Measurements from ENCODE around the gene TMPRSS9. TPM values are rescaled to one million over a fixed set of nuclear protein-coding genes. Genes with fewer than 3 reads are reported as not detected.
A peak's percentile ranks its signal among the peaks of the same experiment; 100 is the strongest.

The TMPRSS9 gene
- total and polyA plus RNA-seq, 11 donors, result 0.09 to 0.19 TPM; not detected in 9

- intact Hi-C loops (cut with DNase I), result loop anchor here in 2 of 10 donors (5.0 kb wide), 2 partner anchors 176 to 311 kb away; partner anchors contain the start of genes AP3D1 (in 1 of the 2) and BTBD2 (in 1 of the 2)
Measured at GRCh38 chr19:2328401-2329148, 31.5 kb upstream of the TMPRSS9 start, which contains the start of the genes LSM7 and SPPL2B. Gene LSM7 (minus strand): TSS chr19:2328586. CDS start chr19:2328566, 20 bp downstream. Gene SPPL2B (plus strand): TSS chr19:2328684. CDS start chr19:2328710, 26 bp downstream.

GRCh38 chr19:2329149-2329478 is 31.0 kb upstream of the TMPRSS9 start:
- TF ChIP-seq, protein P1, sequence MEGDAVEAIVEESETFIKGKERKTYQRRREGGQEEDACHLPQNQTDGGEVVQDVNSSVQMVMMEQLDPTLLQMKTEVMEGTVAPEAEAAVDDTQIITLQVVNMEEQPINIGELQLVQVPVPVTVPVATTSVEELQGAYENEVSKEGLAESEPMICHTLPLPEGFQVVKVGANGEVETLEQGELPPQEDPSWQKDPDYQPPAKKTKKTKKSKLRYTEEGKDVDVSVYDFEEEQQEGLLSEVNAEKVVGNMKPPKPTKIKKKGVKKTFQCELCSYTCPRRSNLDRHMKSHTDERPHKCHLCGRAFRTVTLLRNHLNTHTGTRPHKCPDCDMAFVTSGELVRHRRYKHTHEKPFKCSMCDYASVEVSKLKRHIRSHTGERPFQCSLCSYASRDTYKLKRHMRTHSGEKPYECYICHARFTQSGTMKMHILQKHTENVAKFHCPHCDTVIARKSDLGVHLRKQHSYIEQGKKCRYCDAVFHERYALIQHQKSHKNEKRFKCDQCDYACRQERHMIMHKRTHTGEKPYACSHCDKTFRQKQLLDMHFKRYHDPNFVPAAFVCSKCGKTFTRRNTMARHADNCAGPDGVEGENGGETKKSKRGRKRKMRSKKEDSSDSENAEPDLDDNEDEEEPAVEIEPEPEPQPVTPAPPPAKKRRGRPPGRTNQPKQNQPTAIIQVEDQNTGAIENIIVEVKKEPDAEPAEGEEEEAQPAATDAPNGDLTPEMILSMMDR (IDR thresholded peaks at IDR 0.05), result no peak
- peak overlapping the region in 9 of 12 donors; percentile 65 to 90 (median 81) for H3K27ac ChIP-seq
- ATAC-seq (peak in 1 of 4 donors; percentile 4), DNase-seq (no peak)
- peaks cover 5 to 63% (median 46%) of the 10 kb centered on the region in 12 donors for H3K4me1 ChIP-seq
- intact Hi-C loops (cut with DNase I), result loop anchor here in 2 of 10 donors (5.0 kb wide), 2 partner anchors 177 to 312 kb away; partner anchors contain the start of genes AP3D1 (in 1 of the 2) and BTBD2 (in 1 of the 2)
- peak overlapping the region; percentile 73 to 100 (median 98) for H3K4me3 ChIP-seq
- peaks cover 0 to 17% (median 5%) of the 10 kb centered on the region in 9 donors for H3K36me3 ChIP-seq
- H3K27me3 ChIP-seq, result no peaks in the 10 kb centered on the region
- 1 to 3% (median 2%) methylated on average over 8 to 16 of the region's 16 CpGs for WGBS, 4 donors
- no peaks in the 10 kb centered on the region for H3K9me3 ChIP-seq

More at GRCh38 chr19:2328401-2329148, 31.5 kb upstream of the TMPRSS9 start, which contains the start of the genes LSM7 and SPPL2B:
- H3K4me1 ChIP-seq, result peaks cover 5 to 63% (median 45%) of the 10 kb centered on the region in 12 donors
- peak within 1 kb of the TSS in 11 of 12 donors; percentile 56 to 90 (median 81) for H3K27ac ChIP-seq
- 0 to 1% (median 0%) methylated on average over 30 to 89 of the region's 89 CpGs for WGBS, 4 donors
- DNase-seq (peak; percentile 91 to 96 (median 93)), ATAC-seq (peak; percentile 82 to 97 (median 94))
- peaks cover 0 to 22% (median 8%) of the 10 kb centered on the region in 9 donors for H3K36me3 ChIP-seq
- no peaks in the 10 kb centered on the region for H3K27me3 ChIP-seq
- no peaks in the 10 kb centered on the region for H3K9me3 ChIP-seq
- peak within 1 kb of the TSS; percentile 73 to 100 (median 98) for H3K4me3 ChIP-seq
- TF ChIP-seq POLR2A (IDR thresholded peaks at IDR 0.05), result peak in 1 of 2 donors; percentile 89
- TF ChIP-seq, protein P1 (IDR thresholded peaks at IDR 0.05), result no peak

DNA sequence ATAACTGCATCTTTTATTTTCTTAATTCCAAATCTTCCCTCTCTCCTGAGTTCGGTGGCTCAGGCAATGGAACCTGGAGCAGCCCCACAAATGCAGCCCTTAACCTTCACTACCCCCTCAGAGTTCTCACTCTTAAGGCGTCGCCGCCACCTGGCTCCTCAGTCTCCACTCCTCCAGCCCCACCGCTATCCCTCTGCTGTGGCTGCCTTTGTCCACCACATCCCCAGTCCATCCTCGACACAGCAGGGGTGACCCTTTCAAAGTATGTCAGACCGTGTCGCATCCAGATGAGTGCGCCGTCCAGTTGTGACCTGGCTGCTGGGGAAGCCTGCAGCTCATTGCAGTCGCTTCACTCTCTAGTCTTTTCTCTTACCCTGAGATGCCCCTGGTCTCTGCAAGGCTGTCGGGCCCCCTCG is 30.6 kb upstream of the TMPRSS9 start:
- ATAC-seq, result no peak
- 57 to 68% (median 61%) methylated on average over 13 of the region's 13 CpGs for WGBS, 4 donors
- TF ChIP-seq, protein P1 (IDR thresholded peaks at IDR 0.05), result no peak
- TF ChIP-seq POLR2A (IDR thresholded peaks at IDR 0.05), result no peak
- Histone ChIP-seq H3K36me3 (peaks cover 0 to 13% (median under 1%) of the 10 kb centered on the region in 9 donors), H3K27me3 (no peaks in the 10 kb centered on the region), H3K4me1 (peaks cover 5 to 63% (median 46%) of the 10 kb centered on the region in 12 donors), H3K27ac (peak overlapping the region in 1 of 12 donors; percentile 87), H3K9me3 (no peaks in the 10 kb centered on the region), H3K4me3 (peak overlapping the region; percentile 73 to 100 (median 98))
- intact Hi-C loops (cut with DNase I), result loop anchor here in 2 of 10 donors (5.0 kb wide), 2 partner anchors 177 to 312 kb away; partner anchors contain the start of genes AP3D1 (in 1 of the 2) and BTBD2 (in 1 of the 2)
- no peak for DNase-seq

DNA sequence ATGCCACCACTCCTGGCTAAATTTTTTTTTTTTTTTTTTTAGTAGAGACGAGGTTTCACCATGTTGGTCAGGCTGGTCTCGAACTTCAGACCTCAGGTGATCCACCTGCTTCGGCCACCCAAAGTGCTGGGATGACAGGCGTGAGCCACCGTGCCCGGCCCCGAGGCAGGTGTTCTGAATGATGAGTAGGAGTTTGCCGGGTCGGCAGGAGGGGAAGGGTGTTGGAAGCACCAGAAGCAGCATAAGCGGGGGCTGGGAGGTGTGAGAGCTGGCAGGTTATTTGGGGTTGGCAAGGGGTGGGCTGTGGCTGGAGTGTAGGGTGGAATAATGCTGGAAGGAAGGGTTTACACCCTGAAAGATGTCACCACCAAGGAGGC is 29.8 kb upstream of the TMPRSS9 start:
- TF ChIP-seq, protein P1 (IDR thresholded peaks at IDR 0.05), result no peak
- TF ChIP-seq POLR2A (IDR thresholded peaks at IDR 0.05), result no peak
- H3K4me3 ChIP-seq, result no peak overlapping the region
- no peaks in the 10 kb centered on the region for H3K27me3 ChIP-seq
- no peak overlapping the region for H3K27ac ChIP-seq
- no peak for ATAC-seq
- no peak for DNase-seq
- peaks cover 5 to 63% (median 46%) of the 10 kb centered on the region in 12 donors for H3K4me1 ChIP-seq
- H3K36me3 ChIP-seq, result peaks cover 0 to 6% (median 0%) of the 10 kb centered on the region in 9 donors
- intact Hi-C loops (cut with DNase I), result no loop called here
- no peaks in the 10 kb centered on the region for H3K9me3 ChIP-seq
- WGBS, 4 donors, result 73 to 84% (median 83%) methylated on average over 10 of the region's 10 CpGs

All from heart left ventricle (tissue), 16 donors.